Measurements from ENCODE around the gene ATG9B.

The ATG9B gene, protein sequence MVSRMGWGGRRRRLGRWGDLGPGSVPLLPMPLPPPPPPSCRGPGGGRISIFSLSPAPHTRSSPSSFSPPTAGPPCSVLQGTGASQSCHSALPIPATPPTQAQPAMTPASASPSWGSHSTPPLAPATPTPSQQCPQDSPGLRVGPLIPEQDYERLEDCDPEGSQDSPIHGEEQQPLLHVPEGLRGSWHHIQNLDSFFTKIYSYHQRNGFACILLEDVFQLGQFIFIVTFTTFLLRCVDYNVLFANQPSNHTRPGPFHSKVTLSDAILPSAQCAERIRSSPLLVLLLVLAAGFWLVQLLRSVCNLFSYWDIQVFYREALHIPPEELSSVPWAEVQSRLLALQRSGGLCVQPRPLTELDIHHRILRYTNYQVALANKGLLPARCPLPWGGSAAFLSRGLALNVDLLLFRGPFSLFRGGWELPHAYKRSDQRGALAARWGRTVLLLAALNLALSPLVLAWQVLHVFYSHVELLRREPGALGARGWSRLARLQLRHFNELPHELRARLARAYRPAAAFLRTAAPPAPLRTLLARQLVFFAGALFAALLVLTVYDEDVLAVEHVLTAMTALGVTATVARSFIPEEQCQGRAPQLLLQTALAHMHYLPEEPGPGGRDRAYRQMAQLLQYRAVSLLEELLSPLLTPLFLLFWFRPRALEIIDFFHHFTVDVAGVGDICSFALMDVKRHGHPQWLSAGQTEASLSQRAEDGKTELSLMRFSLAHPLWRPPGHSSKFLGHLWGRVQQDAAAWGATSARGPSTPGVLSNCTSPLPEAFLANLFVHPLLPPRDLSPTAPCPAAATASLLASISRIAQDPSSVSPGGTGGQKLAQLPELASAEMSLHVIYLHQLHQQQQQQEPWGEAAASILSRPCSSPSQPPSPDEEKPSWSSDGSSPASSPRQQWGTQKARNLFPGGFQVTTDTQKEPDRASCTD

DNA sequence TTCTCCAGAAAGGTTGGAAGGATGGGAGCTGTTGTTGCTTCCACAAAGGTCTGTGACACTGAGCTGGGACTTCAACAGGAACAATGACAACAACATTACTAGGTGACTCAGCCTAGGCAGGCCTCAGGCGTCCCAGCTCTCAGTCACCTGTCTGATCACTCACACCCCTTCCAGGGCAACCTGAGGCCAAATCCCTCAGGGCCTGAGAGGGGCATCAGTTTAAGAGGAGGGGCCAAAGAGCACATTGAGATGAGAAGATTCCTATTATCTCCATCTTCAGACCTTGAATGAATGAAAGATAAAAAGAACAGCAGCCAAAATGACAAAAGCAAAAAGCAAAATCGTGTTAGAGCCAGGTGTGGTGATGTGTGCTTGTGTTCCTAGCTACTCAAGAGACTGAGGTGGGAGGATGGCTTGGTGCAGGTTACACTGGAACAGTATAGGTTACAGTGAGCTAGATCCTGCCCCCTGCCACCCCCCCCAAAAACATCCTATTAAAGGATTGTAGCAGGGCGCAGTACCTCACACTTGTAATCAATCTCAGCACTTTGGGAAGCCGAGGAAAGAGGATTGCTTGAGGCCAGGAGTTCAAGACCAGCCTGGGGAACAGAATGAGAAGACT is at the start of gene ATG9B:
ATG9B (minus strand) TSS at position 60 of the 622 bp plus-strand sequence. CDS start 71 bp downstream, outside the sequence.
- DNase-seq (ENCODE audit: low read depth), result no peak
- TF ChIP-seq, protein P1, sequence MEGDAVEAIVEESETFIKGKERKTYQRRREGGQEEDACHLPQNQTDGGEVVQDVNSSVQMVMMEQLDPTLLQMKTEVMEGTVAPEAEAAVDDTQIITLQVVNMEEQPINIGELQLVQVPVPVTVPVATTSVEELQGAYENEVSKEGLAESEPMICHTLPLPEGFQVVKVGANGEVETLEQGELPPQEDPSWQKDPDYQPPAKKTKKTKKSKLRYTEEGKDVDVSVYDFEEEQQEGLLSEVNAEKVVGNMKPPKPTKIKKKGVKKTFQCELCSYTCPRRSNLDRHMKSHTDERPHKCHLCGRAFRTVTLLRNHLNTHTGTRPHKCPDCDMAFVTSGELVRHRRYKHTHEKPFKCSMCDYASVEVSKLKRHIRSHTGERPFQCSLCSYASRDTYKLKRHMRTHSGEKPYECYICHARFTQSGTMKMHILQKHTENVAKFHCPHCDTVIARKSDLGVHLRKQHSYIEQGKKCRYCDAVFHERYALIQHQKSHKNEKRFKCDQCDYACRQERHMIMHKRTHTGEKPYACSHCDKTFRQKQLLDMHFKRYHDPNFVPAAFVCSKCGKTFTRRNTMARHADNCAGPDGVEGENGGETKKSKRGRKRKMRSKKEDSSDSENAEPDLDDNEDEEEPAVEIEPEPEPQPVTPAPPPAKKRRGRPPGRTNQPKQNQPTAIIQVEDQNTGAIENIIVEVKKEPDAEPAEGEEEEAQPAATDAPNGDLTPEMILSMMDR (conservative IDR thresholded peaks at IDR 0.05; ENCODE audit: low read length), result no peak
- no peak within 1 kb of the TSS for H3K4me3 ChIP-seq (ENCODE audit: low read length)

DNA sequence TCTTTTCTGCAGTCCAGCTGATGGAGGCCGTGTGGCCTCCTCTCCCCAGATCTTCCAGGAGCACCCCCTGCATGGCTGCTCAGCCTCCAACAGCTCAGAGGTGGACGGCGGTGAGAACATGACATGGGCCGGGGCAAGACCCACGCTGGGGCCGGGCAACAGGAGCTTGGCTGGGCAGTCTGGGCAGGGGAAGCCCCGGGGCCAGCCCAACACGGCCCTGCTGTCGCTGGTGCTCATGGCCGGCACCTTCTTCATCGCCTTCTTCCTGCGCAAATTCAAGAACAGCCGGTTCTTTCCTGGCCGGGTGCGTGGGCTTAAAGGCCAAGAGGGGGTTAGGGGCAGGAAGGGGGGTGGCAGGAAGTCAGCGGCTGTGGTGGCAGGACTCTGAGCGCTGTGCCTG is 49.7 kb upstream of the ATG9B start:
- H3K4me3 ChIP-seq (ENCODE audit: low read length), result no peak overlapping the region
- DNase-seq (ENCODE audit: low read depth), result no peak
- TF ChIP-seq, protein P1 (conservative IDR thresholded peaks at IDR 0.05; ENCODE audit: low read length), result no peak

DNA sequence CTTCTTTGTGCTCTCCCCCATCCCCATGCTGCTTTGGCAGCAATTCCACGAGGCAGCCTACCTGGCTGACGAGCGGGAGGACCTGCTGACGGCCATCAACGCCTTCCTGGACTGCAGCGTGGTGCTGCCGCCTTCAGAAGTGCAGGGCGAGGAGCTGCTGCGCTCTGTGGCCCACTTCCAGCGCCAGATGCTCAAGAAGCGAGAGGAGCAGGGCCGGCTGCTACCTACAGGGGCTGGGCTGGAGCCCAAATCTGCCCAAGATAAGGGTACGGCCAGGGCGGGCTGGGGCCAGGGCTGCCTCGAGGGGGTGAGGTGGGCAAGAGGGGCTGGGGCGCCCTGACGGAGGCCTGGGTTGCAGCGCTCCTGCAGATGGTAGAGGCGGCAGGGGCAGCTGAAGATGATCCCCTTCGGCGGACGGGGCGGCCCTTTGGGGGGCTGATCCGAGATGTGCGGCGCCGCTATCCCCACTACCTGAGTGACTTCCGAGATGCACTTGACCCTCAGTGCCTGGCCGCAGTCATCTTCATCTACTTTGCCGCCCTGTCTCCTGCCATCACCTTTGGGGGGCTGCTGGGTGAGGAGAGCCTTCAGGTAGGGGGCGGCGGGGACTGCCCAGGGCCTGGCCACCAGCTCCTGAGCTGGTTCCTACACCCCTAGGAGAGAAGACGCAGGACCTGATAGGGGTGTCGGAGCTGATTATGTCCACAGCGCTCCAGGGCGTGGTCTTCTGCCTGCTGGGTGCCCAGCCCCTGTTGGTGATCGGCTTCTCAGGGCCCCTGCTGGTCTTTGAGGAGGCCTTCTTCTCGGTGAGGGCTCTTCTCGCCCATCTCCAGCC is 47.0 kb upstream of the ATG9B start:
- TF ChIP-seq, protein P1 (conservative IDR thresholded peaks at IDR 0.05; ENCODE audit: low read length), result no peak
- H3K4me3 ChIP-seq (ENCODE audit: low read length), result no peak overlapping the region
- no peak for DNase-seq (ENCODE audit: low read depth)

DNA sequence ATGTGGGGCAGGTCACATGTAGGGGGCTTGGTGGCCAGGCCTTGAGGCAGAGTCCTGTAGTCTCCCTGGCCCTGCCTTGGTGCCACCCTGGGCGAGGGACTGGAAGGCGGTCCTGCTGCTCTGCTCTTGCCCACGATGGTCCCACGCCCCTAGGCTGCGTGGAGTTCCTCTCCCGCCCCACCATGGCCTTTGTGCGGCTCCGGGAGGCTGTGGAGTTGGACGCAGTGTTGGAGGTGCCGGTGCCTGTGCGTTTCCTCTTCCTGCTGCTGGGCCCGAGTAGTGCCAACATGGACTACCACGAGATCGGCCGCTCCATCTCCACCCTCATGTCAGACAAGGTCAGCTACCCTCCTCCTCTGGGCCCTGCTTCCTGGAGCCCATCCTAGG is 46.3 kb upstream of the ATG9B start:
- H3K4me3 ChIP-seq (ENCODE audit: low read length), result no peak overlapping the region
- DNase-seq (ENCODE audit: low read depth), result no peak
- TF ChIP-seq, protein P1 (conservative IDR thresholded peaks at IDR 0.05; ENCODE audit: low read length), result no peak

DNA sequence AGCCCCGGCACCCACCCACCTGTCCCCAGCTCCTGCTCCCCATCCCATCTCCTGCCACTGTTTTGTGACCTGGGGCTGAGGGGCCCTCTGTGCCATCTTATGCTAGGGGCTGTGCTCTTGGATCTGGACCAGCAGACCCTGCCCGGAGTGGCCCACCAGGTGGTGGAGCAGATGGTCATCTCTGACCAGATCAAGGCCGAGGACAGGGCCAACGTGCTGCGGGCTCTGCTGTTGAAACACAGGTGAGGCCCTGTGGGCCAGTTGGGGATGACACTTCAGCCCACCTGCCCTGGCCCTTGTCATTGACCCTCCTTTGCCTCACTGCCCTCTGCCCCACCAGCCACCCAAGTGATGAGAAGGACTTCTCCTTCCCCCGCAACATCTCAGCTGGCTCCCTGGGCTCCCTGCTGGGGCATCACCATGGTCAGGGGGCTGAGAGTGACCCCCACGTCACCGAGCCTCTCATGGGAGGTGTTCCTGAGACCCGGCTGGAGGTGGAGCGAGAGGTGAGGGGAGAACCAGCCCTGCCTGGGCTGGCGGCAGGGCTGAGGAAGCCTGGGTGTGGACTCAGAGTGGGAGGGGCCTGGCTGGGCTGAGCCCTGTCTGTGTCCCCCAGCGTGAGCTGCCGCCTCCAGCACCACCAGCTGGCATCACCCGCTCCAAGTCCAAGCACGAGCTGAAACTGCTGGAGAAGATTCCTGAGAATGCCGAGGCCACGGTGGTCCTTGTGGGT is 45.7 kb upstream of the ATG9B start:
- TF ChIP-seq, protein P1 (conservative IDR thresholded peaks at IDR 0.05; ENCODE audit: low read length), result no peak
- no peak for DNase-seq (ENCODE audit: low read depth)
- H3K4me3 ChIP-seq (ENCODE audit: low read length), result no peak overlapping the region
